ENCODE measurements around the gene HYAL3.

Gene HYAL3

DNA sequence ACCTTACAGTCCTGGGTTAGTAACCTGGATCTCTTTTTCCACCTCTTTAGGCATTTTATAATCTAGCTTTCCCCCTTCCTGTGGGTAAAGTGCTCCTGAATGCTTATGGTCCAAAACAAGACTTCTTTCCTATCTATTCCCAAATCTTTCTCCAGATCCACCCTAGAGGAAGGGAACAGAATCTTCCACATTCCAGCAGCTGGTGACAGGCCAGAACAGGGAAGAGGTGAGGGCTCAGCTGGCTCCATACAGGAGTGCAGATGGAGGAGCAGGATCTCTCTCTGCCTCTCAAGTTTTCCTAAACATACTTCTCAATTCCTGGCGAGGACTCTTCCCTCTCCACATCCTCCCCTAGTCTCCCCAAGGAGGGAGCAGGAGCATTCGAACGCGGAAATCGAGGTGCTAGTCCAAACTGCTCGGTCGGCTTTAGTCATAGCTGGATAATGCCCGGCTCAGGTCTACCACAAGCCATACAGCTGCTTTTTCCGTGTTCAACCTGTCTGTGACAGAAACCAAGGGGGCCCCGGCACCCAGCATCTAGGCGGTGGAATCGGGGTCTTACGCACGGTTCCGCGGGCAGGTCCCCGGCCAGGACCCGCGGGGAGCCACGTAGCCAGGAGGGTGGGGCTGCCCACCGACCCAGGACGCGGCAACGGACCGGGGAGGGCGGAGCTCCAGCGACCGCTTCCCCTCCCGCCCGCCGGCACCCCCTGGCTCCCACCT, 37.4 kb upstream of the HYAL3 start:
- H3K36me3 ChIP-seq (ENCODE audit: low read length) = no peaks in the 10 kb centered on the region
- no peaks in the 10 kb centered on the region for H3K9me2 ChIP-seq (replicated peaks; ENCODE audit: insufficient read depth, low read length)
- peaks cover 12% of the 10 kb centered on the region; the same call in 1 of the 2 replicates for H3F3A ChIP-seq (ENCODE audit: insufficient read depth)
- peak overlapping the region; percentile 8 for H2AFZ ChIP-seq (ENCODE audit: low read depth, low read length, severe bottlenecking)
- H3K9ac ChIP-seq (ENCODE audit: low read length) = peak overlapping the region; percentile 88
- peak overlapping the region; percentile 81 for H3K4me2 ChIP-seq (ENCODE audit: low read depth, low read length, poor library complexity, severe bottlenecking)
- H3K4me3 ChIP-seq (ENCODE audit: insufficient read depth, low read length, poor library complexity, severe bottlenecking) = peak overlapping the region; percentile 88
- no peak for TF ChIP-seq EZH2phosphoT487 (conservative IDR thresholded peaks at IDR 0.05; ENCODE audit: low read length)
- no peaks in the 10 kb centered on the region; the same call in 1 of the 2 replicates for H4K20me1 ChIP-seq (ENCODE audit: low read depth, low read length)
- no peaks in the 10 kb centered on the region for H3K9me3 ChIP-seq (ENCODE audit: insufficient read depth, low read length)
- H3K27me3 ChIP-seq (ENCODE audit: low read length) = no peaks in the 10 kb centered on the region
- peaks cover 42% of the 10 kb centered on the region for H3K79me2 ChIP-seq (ENCODE audit: insufficient read depth, low read length)
- peak overlapping the region; percentile 77 for H3K27ac ChIP-seq (ENCODE audit: low read depth, low read length)

DNA sequence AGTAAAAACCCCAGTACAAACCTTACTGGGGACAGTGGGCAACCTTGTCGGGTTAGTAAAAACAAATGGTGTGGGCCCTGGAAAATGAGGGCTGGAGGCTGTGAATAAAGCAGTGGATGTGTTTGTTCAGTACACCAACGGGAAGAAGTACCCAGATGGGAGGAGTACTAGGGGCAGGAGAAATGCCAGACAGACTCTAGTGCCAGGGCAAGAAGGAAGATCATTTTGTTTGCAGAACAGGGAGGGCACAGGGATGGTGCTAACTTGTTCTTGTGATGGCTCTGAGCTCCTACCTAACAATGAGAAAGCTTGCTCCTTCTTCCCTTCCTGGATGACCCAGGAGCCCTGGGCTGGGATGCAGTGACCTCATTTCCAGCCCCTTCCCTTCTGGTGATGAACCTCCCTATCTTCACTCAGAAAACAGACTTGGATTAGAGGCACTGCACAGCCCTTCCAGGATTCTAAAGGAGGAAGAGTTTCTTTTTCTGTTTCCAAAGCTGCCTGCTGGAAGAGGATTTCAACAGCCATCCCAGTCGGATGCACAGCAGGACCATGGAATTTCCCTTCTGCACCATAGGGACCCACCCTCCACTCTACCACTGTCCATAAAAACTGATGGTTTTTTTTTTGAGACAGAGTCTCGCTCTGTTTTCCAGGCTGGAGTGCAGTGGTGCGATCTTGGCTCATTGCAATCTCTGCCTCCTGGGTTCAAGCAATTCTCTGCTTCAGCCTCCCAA, 35.3 kb upstream of the HYAL3 start:
- Histone ChIP-seq H3K4me2 (ENCODE audit: low read depth, low read length, poor library complexity, severe bottlenecking) (peak overlapping the region; percentile 8), H3K36me3 (ENCODE audit: low read length) (peaks cover 6% of the 10 kb centered on the region; the same call in 1 of the 2 replicates), H3K9me3 (ENCODE audit: insufficient read depth, low read length) (no peaks in the 10 kb centered on the region), H3K9me2 (replicated peaks; ENCODE audit: insufficient read depth, low read length) (no peaks in the 10 kb centered on the region), H3F3A (ENCODE audit: insufficient read depth) (peaks cover 15% of the 10 kb centered on the region; the same call in 1 of the 2 replicates), H3K79me2 (ENCODE audit: insufficient read depth, low read length) (peaks cover 42% of the 10 kb centered on the region), H3K4me3 (ENCODE audit: insufficient read depth, low read length, poor library complexity, severe bottlenecking) (no peak overlapping the region), H3K27ac (ENCODE audit: low read depth, low read length) (no peak overlapping the region), H4K20me1 (ENCODE audit: low read depth, low read length) (no peaks in the 10 kb centered on the region; the same call in 1 of the 2 replicates), H2AFZ (ENCODE audit: low read depth, low read length, severe bottlenecking) (no peak overlapping the region), H3K27me3 (ENCODE audit: low read length) (no peaks in the 10 kb centered on the region), H3K9ac (ENCODE audit: low read length) (peak overlapping the region; percentile 6; the same call in 1 of the 2 replicates)
- TF ChIP-seq EZH2phosphoT487 (conservative IDR thresholded peaks at IDR 0.05; ENCODE audit: low read length) = no peak
- TF ChIP-seq, protein P1, sequence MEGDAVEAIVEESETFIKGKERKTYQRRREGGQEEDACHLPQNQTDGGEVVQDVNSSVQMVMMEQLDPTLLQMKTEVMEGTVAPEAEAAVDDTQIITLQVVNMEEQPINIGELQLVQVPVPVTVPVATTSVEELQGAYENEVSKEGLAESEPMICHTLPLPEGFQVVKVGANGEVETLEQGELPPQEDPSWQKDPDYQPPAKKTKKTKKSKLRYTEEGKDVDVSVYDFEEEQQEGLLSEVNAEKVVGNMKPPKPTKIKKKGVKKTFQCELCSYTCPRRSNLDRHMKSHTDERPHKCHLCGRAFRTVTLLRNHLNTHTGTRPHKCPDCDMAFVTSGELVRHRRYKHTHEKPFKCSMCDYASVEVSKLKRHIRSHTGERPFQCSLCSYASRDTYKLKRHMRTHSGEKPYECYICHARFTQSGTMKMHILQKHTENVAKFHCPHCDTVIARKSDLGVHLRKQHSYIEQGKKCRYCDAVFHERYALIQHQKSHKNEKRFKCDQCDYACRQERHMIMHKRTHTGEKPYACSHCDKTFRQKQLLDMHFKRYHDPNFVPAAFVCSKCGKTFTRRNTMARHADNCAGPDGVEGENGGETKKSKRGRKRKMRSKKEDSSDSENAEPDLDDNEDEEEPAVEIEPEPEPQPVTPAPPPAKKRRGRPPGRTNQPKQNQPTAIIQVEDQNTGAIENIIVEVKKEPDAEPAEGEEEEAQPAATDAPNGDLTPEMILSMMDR (IDR thresholded peaks at IDR 0.05; ENCODE audit: insufficient read depth, low read length, poor library complexity, severe bottlenecking) = no peak

DNA sequence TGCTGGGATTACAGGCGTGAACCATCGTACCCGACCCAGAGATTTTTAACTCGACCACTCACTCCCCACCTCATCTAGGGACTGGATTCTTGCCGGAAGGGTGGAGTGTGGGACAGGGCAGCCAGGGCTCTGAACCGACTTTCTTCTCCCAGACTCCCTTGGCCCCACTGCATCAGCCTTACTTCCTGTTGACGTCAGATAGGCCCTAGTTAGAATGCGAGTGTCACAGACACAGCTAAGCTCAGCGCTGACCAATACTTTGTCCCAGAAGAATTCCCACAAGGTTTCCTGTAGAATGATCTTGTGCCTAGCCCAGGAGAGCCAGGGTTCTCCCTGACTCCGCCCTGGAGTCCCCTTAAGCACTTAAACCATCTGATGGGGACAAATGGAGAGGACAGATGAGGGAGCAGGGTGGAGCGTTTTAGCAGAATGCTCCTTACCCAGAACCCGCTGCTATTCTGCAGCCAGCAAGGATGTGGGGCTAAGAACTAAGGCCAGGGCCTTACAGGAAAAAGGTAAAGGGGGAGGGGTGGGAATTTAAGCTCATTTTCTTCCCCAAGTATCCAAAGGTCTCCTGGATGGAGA, 34.6 kb upstream of the HYAL3 start:
- H3K9me3 ChIP-seq (ENCODE audit: insufficient read depth, low read length) = no peaks in the 10 kb centered on the region
- H3K27ac ChIP-seq (ENCODE audit: low read depth, low read length) = no peak overlapping the region
- no peaks in the 10 kb centered on the region for H3K27me3 ChIP-seq (ENCODE audit: low read length)
- no peak for TF ChIP-seq EZH2phosphoT487 (conservative IDR thresholded peaks at IDR 0.05; ENCODE audit: low read length)
- TF ChIP-seq, protein P1 (IDR thresholded peaks at IDR 0.05; ENCODE audit: insufficient read depth, low read length, poor library complexity, severe bottlenecking) = no peak
- no peaks in the 10 kb centered on the region; the same call in 1 of the 2 replicates for H4K20me1 ChIP-seq (ENCODE audit: low read depth, low read length)
- H3K9me2 ChIP-seq (replicated peaks; ENCODE audit: insufficient read depth, low read length) = no peaks in the 10 kb centered on the region
- no peak overlapping the region for H3K4me3 ChIP-seq (ENCODE audit: insufficient read depth, low read length, poor library complexity, severe bottlenecking)
- H3F3A ChIP-seq (ENCODE audit: insufficient read depth) = peaks cover 14% of the 10 kb centered on the region; the same call in 1 of the 2 replicates
- peaks cover 42% of the 10 kb centered on the region for H3K79me2 ChIP-seq (ENCODE audit: insufficient read depth, low read length)
- no peak overlapping the region for H3K4me2 ChIP-seq (ENCODE audit: low read depth, low read length, poor library complexity, severe bottlenecking)
- H3K36me3 ChIP-seq (ENCODE audit: low read length) = peaks cover 6% of the 10 kb centered on the region; the same call in 1 of the 2 replicates
- H2AFZ ChIP-seq (ENCODE audit: low read depth, low read length, severe bottlenecking) = no peak overlapping the region
- no peak overlapping the region for H3K9ac ChIP-seq (ENCODE audit: low read length)
